HG03565 (cell line): ENCODE data around the gene NGF.

Source experiments
- ATAC-seq: cut with Tn5 transposase; IDR thresholded peaks from one replicate; pipeline ENCODE4 v1.9.1; 2021; ENCODE audit warnings: mild to moderate bottlenecking, moderate library complexity; ENCODE audit not compliant: unreplicated experiment

NGF gene

DNA sequence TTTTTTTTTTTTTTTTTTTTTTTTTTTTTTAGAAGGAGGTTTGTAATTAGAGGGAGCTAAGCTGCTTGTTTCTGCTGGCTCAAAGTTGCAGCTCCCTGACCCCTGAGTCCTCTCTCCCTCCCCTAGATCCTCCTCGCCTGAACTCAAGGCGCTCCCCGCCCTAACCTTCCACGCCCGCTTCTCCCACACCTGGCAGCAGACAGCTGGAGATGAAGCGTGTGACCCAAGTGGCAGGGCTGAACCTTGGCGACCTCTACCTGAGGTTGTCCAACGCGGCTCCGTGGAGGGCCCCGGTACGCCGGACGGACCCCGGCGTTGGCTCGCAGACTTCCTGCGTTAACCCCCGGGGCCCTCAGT, 795 bp downstream of the NGF start:
- no peak for ATAC-seq

DNA sequence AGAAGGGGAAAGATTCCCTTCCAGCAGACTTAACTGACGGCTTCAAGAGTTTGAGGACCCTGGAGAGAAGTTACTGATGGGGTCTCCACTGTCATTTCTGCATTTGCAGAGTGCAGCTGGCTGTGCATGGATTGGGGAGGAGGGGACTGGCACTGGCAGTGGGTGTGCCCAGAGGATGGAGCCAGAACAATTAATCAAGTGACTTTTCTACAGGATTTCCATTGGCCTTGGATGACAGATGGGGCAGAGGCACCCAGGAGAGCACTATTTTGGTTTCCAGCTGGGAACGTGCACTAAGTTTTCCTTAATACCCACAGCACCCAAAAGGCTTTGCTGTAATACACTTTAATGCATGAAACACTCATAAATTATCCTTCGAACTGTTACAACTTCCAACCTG, 1.3 kb downstream of the NGF start:
- no peak for ATAC-seq

DNA sequence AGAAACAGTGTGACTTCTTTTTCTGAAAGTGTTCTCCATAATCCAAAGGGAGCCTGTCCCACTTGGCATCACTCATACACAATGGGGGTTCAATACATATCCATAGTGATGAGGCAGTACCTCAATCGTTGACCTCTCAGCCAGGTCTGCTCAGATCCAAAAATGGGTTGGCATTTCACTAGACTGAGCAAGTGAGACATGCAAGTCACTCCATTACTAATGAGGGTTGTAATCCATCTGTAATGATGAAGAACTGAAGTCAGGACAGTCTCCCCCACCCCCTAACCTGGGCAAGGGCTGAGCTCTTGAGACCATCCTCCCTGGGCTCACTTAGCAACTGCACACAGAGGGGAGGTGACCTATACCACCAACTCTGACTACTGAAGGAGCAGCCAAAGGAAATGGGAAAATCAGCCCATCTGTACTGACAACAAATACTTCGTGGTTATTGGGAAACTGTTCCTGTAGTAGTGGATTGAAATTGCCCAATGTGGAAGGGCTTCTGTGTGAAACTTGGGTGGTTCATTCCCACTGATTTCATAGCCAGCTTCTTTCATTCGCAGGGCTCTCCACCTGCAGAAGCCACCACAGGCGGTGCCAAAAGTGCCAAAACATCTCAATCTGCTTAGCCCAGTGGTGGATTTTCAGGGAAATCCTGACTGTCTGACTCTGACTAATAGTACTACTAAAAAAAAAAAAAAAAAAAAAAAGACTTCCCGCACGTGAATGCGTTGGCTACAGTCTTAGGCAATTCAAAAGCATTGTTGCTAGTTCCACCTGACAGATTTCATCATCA, 5.0 kb downstream of the NGF start:
- no peak for ATAC-seq

DNA sequence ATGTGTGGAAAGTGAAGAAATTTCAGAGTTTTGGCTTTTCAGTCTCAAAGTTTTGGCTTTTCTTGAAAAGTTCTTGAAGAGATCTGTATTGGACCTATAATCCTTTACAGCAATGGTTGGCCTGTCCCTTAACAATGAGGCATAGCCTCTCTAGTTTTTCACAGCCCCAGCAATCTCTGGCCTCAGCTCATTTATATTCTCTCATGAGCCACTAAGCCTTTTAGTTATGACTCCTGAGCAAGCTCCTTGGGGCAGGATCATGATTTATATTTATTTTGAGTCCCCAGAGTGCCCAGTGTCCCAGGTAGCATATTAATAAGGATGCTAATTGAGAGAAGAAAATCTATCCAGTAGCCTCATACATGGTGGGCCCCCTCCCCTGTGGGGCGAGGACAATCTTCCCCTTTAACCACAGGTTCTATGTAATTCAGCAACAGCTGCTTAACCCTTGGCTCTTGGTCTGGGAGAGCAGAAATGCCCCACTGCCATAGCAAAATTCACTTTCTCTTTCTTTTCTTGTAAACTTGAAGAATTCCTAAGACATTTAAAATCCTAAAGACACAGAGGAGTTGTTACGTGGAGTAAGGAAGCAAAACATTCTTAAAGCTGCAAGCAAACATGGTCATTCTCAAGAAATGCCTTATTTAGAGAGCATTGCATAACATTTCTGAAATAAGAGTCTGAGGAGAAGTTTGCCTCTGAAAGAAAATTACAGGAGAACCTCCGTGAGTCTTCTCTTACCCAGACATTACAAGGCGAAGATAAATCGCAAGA, 6.3 kb downstream of the NGF start:
- no peak for ATAC-seq

DNA sequence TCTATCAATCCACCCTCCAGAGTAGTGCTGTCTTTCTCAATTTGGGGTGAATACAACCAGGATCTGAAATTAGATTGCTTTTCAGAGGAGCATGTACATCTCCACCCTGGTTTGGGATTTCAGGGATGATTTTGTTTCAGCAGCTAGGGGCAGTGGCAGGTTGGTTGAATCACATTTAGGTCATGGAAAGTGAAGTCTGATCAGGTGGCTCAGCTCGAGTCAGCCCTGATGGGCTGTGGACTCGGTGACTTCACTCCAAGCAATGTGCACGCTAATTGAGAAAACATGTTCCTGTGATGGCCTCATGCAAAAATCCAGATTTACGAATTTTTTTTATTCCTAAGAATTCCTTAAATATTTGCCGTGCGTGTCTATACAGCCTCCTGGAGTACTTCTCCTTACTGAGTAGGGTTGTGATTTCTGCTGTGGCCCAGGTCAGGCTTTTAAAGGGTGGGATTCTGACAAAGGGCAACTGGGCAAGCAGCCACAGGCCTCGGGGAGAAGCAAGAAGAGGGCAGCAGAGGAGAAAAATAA, 7.5 kb downstream of the NGF start:
- no peak for ATAC-seq

DNA sequence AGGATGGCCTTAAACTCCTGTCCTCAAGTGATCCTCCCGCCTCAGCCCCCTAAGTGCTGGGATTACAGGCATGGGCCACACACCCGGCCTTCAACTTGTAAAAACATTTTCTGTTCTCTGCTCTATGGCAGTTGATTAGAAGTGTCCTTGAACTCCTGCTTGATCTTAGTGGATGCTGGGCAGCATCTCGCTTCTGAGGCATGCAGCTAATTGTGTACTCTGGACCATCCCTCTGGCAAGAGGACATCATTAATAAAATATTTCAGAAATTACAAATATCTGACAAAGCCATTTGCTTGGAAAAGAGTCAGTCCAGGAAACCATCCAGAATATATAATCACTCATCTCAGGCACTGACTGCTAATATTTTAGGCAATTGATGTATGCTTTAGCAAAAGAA, 8.1 kb downstream of the NGF start:
- no peak for ATAC-seq

DNA sequence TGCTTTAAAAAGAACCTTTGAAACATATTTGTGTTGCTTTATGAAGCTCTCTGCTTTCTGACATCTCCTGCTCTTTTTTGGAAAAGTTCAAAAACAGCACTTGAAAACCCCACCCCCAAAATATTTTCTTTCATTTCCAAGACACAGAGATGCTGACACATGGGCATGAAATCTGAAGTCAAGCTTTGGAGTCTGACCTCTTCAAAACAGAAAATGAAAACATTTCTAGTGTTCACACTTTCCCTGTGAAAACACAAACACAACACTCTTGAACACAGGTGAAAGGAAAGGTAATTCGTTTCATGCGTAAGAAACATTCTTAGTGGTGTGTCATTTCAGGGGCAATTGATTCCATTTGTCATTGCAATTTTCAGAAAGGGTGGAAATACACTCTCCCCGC, 10.8 kb downstream of the NGF start:
- no peak for ATAC-seq

DNA sequence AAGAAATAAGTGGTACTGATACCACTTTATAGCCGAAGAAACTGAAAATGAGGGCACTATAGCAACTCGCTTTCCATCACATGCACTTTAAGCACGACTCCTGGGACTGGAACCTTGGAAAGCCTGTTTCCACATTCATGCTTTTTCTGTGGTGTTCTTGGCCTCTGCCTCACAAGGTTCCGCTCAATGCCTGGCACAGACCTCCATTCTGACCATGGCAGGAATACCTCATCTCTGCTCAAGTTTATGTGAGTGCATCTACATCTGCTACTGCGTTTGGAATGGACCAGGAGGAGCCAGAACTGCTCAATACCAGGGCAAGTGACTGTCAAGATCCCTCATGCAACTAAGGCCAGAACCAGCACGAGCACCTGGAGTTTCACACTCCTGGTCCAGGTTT, 11.6 kb downstream of the NGF start:
- ATAC-seq, result no peak

DNA sequence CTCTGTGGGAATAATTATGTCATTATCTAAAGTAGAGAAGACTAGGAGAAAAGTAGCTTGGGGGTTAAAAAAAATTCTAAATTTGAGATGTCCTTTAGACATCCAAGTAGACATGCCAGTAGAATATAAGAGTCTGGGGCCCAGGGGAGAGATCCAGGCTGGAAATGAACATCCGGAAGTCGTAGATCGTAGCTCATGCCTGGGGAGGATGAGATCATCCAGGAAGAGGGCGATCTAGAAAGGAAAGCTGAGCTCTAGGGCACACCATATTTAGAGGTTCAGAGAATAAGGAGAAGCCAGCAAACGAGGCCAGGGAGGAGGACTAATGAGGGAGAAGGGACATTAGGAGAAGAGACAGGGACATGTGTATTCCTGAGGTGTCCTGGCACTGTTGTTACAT, 12.2 kb downstream of the NGF start:
- ATAC-seq, result no peak

DNA sequence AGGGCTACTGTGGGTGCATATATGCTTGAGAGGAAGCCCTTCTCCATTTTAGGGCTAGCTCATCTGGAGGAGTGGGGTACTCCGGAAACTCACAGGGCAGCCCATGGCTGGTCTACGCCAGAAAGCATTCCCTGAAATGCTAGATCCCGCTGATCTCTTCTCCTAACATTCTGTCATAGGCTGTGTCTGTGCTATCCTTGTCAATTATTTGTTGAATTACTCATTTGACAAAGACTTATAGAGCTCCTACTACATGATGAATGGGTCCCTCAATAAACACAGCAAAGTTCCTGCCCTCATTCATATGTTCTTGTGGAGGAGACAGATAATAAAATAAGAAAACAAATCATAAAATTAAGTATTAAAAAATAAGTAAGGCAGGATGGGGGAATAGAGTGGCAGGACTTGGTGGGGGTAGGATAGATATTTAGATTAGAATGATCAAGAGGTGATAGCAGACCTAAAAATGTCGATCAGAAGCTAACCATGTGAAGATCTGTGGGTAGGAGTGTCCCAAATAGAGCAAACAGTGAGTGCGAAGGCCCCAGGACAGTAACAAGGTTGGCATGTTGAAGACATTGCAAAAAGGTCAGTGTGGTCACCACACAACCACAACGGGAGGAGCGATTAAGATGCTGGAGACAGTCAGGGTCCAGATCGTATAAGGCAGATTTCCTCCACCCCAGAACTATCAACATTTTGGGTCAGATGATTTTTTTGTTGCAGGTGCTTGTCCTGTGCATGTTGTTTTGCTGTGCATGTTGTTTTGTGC, 13.2 kb downstream of the NGF start:
- ATAC-seq, result no peak

DNA sequence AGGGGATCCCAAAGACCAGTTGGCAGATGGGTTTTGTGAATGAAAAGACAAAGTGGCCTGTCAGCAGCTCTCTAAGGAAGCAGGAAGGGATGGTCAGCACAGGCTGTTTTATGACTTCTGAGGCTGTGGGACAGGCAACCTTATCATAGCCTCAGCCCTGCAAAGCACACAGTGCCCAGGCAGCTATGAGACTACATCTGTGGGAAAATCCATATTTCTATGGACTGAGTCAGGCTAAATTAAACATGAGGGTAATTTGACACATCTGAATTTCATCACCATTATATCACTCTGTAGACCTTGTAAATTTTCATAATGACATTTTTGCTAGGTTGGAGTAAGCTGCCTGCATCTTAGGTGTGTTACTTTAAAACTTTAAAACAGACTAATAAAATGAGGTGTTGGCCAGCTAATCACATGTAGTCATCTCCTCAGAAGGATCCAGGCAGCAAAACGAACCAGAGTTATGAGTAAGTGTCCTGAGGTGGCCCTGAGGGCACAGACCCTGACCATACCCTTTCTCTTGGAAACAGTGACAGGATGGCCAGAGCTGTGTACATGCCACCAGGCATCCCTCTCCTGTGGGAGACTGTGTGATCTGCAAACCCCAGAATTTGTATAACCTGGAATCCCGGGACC, 14.6 kb downstream of the NGF start:
- ATAC-seq, result no peak

DNA sequence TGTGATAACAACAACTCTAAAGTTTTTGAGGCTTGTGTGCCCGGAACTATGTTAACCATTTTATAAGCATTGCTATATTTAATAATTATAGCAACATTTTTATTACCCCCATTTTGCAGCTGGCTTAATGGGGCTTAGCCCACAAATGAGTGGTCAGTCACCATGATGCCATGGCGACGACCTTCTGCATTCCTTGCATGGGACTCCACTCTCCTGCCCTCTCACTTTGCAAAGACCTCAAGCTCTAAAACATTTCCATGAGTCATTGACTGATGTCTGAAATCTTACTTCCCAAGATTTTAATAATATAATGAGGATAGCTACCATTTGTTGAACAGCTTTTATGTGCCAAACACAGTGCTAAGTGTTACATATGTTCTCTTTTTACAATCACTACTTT, 15.4 kb downstream of the NGF start:
- no peak for ATAC-seq

DNA sequence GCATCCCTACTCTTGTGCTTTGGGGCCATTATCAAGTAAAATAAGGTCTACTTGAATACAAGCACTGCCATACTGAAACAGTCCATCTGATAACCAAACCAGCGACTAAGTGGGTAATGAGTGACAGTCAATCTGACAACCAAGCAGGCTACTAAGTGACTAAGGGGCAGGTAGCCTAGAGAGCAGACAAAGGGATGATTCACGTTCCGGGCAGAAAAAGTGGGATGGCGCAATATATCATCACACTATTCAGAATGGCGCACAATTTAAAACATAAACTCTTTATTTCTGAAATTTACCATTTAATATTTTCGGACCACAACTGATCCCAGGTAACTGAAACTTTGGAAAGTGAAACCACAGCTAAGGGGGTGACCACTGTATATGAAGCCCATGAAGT, 17.7 kb downstream of the NGF start:
- no peak for ATAC-seq

DNA sequence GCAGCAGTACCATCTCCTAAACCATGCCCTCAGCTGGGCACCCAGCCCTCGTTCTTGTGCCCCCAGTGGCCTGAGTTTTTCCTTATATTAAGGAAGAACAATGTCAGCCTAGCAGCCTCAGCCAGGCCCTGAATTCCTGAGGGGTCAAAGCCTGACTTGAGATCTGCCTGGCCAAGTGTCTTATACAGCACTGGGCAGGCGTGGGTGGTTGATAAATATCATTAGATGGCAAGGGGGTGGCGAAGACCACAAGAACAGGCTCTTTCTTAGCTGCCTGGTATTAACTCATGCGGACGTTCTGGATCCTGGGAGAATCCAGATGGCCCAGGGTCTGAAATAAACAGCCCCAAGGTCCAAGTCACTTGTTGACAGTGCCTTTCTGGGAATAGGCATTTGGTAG, 18.3 kb downstream of the NGF start:
- no peak for ATAC-seq

DNA sequence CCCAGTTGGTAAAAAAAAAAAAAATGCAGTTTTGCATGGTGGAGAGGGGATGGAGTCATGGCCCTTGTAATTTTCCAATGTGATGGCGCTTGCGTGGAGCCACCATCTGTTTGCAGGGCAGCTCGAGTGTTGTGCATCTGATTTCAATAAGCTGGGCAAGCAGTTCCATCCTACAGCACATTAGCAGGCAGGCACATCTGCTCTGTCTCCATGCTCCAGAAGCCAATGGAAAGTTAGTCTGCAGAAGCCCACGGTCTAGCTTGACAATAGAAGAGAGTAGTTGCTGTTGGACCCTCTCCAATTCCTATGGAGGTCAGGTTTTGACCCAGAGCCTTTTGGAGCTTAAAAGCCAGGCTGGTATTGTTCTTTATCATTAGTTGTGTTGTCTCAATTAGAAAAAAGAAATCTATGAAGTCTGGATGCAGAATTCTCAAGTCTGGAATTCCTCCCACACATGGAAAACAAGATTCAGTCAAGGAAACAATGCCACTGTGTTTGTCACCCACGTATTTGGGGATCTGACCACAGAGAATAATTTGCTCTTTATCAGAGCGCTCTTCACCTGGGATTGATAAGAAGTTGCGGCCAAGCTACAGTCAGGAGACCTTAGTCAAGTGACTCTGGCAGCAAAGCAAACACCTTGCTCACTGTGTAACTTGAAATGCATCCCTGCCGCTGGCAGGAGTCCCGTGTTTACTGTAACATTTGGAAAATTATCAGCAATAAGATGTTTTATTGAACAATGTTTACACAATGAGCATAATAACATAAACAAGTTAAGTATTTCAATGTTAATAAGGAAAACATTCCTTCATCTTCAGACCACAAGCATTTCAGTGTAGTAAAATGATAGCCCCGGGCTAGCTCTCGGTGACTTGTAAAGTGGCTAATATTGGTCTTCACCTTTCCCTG, 20.7 kb downstream of the NGF start:
- ATAC-seq, result no peak

DNA sequence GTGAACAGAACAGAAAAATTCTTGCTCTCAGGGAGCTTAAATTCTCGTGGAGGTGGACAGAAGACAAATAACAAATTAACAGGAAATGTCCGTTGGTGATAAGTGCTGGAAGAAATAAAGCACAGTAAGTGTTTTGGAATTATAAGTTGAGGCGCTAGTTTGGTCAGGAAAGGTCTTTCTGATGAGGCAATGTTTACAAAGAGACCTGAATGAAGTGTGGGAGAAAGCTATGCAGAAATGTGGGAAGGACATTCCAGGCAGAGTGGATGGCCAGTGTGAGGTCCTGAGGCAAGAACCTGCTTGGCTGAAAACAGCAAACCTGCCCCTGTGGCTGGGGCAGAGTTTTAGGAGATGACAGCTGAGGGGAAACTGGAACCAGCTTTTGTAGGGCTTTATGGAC, 23.3 kb downstream of the NGF start:
- ATAC-seq, result no peak

DNA sequence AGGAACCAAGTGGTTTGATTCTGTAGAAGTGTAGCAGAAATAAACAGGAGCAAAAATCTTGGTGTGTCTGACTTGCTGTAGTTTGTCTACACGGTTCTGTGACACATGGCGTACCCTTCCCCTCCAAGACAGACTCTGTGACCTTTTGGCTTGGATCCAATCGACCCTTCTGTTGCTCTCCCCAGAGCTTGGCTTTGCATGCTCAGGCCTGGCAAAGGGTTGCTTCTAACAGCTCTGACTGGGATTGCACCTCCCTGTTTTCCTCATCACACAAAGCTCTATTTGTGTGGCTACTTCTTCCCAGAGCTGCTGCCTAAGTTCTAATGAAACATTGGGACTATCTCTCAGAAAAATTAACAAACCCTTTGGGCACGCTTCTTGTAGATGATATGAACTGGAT, 24.0 kb downstream of the NGF start:
- no peak for ATAC-seq

DNA sequence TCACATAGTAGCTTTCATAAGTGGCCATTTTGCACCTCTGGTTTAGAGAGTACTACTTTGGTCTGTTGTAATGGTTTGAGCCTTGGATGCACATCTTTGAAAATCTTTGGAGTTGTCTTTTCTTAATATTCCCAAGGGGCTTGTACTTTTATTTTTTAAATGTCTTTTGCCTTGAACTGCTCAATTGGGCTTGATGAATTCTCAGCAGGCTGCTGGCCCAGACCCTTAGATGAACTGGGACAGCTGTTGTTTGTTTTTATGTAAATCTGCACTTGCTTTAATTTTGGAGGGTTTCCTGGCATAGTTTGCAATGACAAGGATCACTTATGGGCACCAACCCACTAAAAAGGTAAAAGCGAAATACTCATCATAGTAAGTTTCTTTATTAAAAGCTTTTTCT, 24.9 kb downstream of the NGF start:
- ATAC-seq, result no peak

DNA sequence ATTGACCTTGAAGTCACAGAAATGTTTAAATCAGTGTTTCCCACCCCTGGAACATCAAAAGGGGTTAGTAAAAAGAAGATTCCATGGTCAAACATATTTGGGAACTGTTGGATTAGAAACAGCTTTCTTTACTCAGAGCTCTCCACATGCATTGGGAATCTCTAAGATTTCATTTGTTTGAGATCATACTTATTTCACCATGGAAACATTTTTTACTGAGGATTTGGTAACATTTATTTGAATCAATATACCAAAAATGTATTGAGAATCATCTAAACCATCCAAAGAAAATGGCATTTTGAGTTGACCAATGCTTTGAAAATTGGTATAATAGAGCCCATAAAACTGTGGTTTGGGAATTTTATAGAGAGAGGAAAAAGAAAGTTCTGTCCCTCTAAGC, 25.3 kb downstream of the NGF start:
- ATAC-seq, result no peak

DNA sequence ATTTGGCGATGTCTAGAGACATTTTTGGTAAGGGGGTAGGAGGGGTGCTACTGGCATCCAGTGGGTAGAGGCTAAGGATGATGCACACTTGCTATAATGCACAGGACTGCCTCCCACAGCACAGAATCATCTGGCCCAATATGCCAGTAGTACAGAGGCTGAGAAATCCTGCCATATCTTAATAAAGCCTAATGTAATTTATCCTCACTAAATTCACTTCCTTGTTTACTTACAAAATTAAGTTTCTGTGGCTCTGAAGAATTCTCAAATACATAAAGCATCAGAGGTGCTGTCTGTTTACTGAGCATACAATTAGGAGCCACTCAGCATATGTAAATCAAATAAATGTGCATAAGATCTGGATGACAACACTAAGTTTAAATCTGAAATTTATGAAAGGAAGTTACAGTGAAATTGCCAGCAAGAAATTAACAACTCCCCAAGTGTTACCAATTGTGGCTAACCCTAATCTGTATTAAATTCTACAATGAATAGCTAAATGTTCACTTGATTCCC, 26.5 kb downstream of the NGF start:
- ATAC-seq, result no peak
